Measurements from ENCODE around the gene TLR3. TPM values are rescaled to one million over a fixed set of nuclear protein-coding genes. Genes with fewer than 3 reads are reported as not detected.
"Not testable (repeated sequence)": the region's sequence is repeated elsewhere in the genome, so short reads cannot be mapped to it uniquely, and the experiment has no call there.

TLR3 gene
- total RNA-seq, 2 donors from 2014 or later = 2.6 to 4.2 TPM

GRCh38 chr4:186032259-186032658 is 36.7 kb upstream of the TLR3 start:
- WGBS, 2 donors = 17 to 21% methylated on average over 1 of the region's 1 CpG
- DNase-seq (peak in 1 of 4 donors; percentile 44), ATAC-seq (no peak)
- intact Hi-C loops (cut with DNase I) = loop anchor here (10.0 kb wide), 1 partner anchor 397 kb away; no protein-coding TSS in a partner anchor
- Histone ChIP-seq H3K4me3 (no peak overlapping the region), H3K4me1 (peaks cover 23% of the 10 kb centered on the region), H3K9me3 (no peaks in the 10 kb centered on the region), H3K27ac (no peak overlapping the region), H3K27me3 (no peaks in the 10 kb centered on the region), H3K36me3 (replicated peaks in 1 of 2; ENCODE audit: insufficient read depth in 1 of 2, low read depth in 2 of 2) (no peaks in the 10 kb centered on the region)
- TF ChIP-seq CTCF (IDR thresholded peaks at IDR 0.05) (peak in 4 of 7 experiments; percentile 13 to 28 (median 23)), POLR2A (IDR thresholded peaks at IDR 0.05) (no peak)

- H3K4me3 ChIP-seq = no peak overlapping the region
- intact Hi-C loops (cut with DNase I) = loop anchor here (10.0 kb wide), 1 partner anchor 398 kb away; no protein-coding TSS in a partner anchor
- peaks cover 23% of the 10 kb centered on the region for H3K4me1 ChIP-seq
- 90 to 93% methylated on average over 3 of the region's 3 CpGs for WGBS, 2 donors
- no peak for ATAC-seq
- TF ChIP-seq CTCF (IDR thresholded peaks at IDR 0.05) = no peak
- TF ChIP-seq POLR2A (IDR thresholded peaks at IDR 0.05) = no peak
- no peaks in the 10 kb centered on the region for H3K9me3 ChIP-seq
- no peaks in the 10 kb centered on the region for H3K36me3 ChIP-seq (replicated peaks in 1 of 2; ENCODE audit: insufficient read depth in 1 of 2, low read depth in 2 of 2)
- H3K27ac ChIP-seq = no peak overlapping the region
- H3K27me3 ChIP-seq = no peaks in the 10 kb centered on the region
- DNase-seq = no peak
Measured at GRCh38 chr4:186033027-186033426, 35.9 kb upstream of the TLR3 start.

GRCh38 chr4:186034613-186035012 is 34.3 kb upstream of the TLR3 start:
- H3K4me1 ChIP-seq = peaks cover 15% of the 10 kb centered on the region
- intact Hi-C loops (cut with DNase I) = loop anchor here (10.0 kb wide), 1 partner anchor 400 kb away; no protein-coding TSS in a partner anchor
- not testable (repeated sequence) for DNase-seq; H3K9me3 ChIP-seq; H3K36me3 ChIP-seq (replicated peaks in 1 of 2; ENCODE audit: insufficient read depth in 1 of 2, low read depth in 2 of 2); H3K27me3 ChIP-seq; ATAC-seq; H3K27ac ChIP-seq; H3K4me3 ChIP-seq
- WGBS, 2 donors = 70 to 82% methylated on average over 2 to 7 of the region's 7 CpGs

- no peaks in the 10 kb centered on the region for H3K9me3 ChIP-seq
- H3K36me3 ChIP-seq (replicated peaks in 1 of 2; ENCODE audit: insufficient read depth in 1 of 2, low read depth in 2 of 2) = no peaks in the 10 kb centered on the region
- intact Hi-C loops (cut with DNase I) = loop anchor here (10.0 kb wide), 1 partner anchor 402 kb away; no protein-coding TSS in a partner anchor
- ATAC-seq = no peak
- no peaks in the 10 kb centered on the region for H3K4me1 ChIP-seq
- TF ChIP-seq POLR2A (IDR thresholded peaks at IDR 0.05) (no peak), CTCF (IDR thresholded peaks at IDR 0.05) (no peak)
- H3K4me3 ChIP-seq = no peak overlapping the region
- no peak for DNase-seq
- 76 to 77% methylated on average over 6 of the region's 6 CpGs for WGBS, 2 donors
- no peaks in the 10 kb centered on the region for H3K27me3 ChIP-seq
- no peak overlapping the region for H3K27ac ChIP-seq
Measured at GRCh38 chr4:186036976-186037581, 31.9 kb upstream of the TLR3 start.

GRCh38 chr4:186037692-186038658 is 31.0 kb upstream of the TLR3 start:
- H3K27ac ChIP-seq = no peak overlapping the region
- H3K27me3 ChIP-seq = no peaks in the 10 kb centered on the region
- peak; percentile 65 to 81 (median 72) for DNase-seq
- WGBS, 2 donors = 16 to 18% methylated on average over 12 of the region's 12 CpGs
- no peaks in the 10 kb centered on the region for H3K9me3 ChIP-seq
- ATAC-seq = peak; percentile 95
- H3K36me3 ChIP-seq (replicated peaks in 1 of 2; ENCODE audit: insufficient read depth in 1 of 2, low read depth in 2 of 2) = no peaks in the 10 kb centered on the region
- no peak overlapping the region for H3K4me3 ChIP-seq
- intact Hi-C loops (cut with DNase I) = loop anchor here (10.0 kb wide), 1 partner anchor 403 kb away; no protein-coding TSS in a partner anchor
- TF ChIP-seq POLR2A (IDR thresholded peaks at IDR 0.05) (no peak), CTCF (IDR thresholded peaks at IDR 0.05) (peak; percentile 50 to 94 (median 91))
- no peaks in the 10 kb centered on the region for H3K4me1 ChIP-seq
